GM19397 (cell line): ENCODE data around the gene ZNF506.
"Not testable (repeated sequence)": the region's sequence is repeated elsewhere in the genome, so short reads cannot be mapped to it uniquely, and the experiment has no call there.

Experiments
- ATAC-seq: cut with Tn5 transposase; IDR thresholded peaks from one replicate; pipeline ENCODE4 v1.9.1; 2021; ENCODE audit warnings: mild to moderate bottlenecking, moderate library complexity; ENCODE audit not compliant: unreplicated experiment

The ZNF506 gene

DNA sequence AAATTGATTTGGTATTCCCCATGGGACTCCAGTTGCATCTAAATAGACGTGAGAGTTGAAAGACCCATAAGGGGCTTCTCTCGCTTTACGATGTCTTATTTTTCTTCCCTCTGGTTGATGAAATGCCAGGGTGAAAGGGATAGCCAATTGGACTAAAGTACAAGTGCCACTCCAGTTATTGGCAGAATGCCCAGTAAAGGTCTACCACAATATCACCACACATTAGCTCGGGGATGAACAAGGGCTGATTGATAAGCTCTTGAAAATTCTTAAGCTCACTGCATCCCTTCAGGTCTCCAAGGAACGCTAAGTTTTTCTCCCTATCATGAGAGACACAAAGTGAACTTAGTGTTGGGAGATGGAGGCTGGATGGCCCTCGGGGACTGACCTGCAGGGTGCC lies 39.8 kb downstream of the ZNF506 start:
- not testable (repeated sequence) for ATAC-seq

- ATAC-seq, result no peak
These were observed 42.9 kb downstream of the ZNF506 start for GRCh38 chr19:19778666-19779065.

GRCh38 chr19:19777692-19778091 lies 43.9 kb downstream of the ZNF506 start:
- no peak for ATAC-seq

DNA sequence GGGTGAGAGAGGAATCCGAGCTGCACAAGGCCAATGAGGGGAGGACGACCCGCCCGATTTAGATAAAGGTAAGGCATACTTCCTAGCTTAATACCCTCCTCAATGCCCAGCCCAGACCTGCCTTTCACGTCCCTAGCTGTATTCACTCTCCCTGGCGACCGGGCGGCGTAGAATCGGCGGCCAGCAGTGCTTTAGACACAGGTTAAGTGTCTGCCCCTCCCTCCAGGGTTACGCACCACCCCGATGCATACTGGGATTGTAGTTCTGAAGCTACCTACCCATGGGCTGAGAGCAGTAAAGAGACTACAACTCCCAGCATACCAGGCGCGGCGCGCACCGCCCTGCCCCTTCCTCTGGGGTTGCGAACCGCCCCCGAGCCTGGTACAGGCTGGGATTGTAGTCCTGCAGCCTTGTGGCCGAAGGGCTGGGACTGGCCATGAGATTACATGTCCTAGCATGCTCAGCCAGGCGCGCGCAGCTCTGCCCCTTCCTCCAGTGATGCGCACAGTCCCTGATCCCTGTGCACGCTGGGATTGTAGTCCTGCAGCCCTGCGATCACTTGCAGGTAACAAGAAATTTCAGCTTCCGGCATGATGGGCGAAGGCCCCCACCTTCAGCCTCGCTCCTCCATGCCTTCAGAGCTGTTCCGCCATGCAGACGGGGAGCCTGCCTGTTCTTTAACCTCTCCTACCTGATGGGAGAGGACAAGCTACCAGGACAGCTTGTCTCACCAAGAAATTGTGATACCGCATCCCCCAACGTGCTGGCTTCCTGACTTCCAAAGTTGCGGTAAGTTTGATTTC lies 45.1 kb downstream of the ZNF506 start:
- peak; percentile 99 for ATAC-seq

GRCh38 chr19:19775891-19776205 lies 45.7 kb downstream of the ZNF506 start:
- peak; percentile 20 for ATAC-seq

GRCh38 chr19:19774354-19775033 lies 47.1 kb downstream of the ZNF506 start:
- no peak for ATAC-seq

DNA sequence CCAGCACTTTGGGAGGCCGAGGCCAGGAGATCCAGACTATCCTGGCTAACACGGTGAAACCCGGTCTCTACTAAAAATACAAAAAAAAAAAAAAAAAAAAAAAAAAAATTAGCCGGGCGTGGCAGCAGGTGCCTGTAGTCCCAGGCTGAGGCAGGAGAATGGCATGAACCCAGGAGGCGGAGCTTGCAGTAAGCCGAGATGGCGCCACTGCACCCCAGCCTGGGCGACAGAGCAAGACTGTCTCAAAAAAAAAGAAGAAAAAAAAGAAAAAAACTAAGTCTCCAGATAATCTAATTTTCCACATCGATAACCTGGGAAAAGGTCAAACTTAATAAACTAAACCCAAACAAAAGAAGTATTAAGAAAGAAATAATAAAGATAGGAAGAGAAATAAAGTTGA lies 49.6 kb downstream of the ZNF506 start:
- ATAC-seq, result not testable (repeated sequence)

DNA sequence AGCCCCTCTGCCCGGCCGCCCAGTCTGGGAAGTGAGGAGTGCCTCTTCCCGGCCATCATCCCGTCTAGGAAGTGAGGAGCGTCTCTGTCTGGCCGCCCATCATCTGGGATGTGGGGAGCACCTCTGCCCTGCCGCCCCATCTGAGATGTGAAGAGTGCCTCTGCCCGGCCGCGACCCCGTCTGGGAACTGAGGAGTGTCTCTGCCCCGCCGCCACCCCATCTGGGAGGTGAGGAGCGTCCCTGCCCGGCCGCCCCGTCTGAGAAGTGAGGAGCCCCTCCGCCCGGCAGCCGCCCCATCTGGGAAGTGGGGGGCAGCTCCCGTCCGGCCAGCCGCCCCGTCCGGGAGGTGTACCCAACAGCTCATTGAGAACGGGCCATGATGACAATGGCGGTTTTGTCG lies 51.6 kb downstream of the ZNF506 start:
- ATAC-seq, result not testable (repeated sequence)

- no peak for ATAC-seq
These were observed 63.4 kb downstream of the ZNF506 start for GRCh38 chr19:19758164-19758563.

GRCh38 chr19:19752760-19753403 lies 68.7 kb downstream of the ZNF506 start:
- ATAC-seq, result no peak

- no peak for ATAC-seq
These were observed 69.7 kb downstream of the ZNF506 start for GRCh38 chr19:19751846-19752245.

GRCh38 chr19:19750842-19751790 lies 70.4 kb downstream of the ZNF506 start:
- no peak for ATAC-seq

- no peak for ATAC-seq
These were observed 71.4 kb downstream of the ZNF506 start for GRCh38 chr19:19749908-19750841.

GRCh38 chr19:19749117-19749907 lies 72.2 kb downstream of the ZNF506 start:
- no peak for ATAC-seq

GRCh38 chr19:19748249-19748938 lies 73.2 kb downstream of the ZNF506 start:
- no peak for ATAC-seq

DNA sequence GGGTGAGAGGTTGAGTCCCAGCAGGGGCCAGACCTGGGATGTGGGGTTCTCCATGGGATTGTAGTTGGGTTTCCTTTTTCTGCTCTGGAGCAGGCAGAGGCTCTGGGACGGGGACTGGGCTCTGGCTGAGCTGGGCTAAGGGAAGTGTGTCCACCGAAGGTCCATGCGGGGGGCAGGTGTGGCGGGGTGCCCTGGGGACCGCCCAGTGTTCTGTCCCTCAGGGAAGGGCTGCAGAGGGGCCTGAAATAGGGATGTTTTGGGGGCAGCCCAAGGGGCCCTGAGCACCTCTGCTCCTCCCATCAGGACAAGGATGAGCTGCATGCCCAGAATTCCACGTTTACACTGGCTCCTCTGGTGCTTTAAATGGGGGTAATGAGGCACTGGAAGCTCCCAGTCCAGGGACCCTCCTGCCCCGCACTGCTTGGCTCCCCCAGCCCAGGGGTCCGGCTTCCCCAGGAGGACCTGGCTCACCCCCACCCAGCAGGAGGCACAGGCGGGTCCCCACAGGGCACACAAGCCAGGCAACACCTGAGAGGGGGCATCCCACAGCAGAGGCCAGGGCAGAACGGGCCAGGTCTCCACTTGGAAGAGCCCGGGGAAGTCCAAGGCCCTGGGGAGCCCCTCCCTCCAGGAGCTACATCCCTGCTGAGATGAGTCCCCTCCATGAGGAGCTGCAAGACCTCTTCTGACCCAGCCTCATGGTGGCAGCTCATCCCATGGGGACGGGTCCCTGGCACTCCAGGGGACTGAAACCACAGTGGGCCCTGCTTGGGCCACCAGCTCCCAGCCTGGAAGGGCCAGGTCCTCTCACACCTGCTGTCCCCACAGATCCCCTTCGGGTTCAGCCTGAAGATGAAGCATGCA lies 74.0 kb downstream of the ZNF506 start:
- ATAC-seq, result no peak
